GM19438 (cell line): Measurements from ENCODE around the gene RELT.

Source experiments
- ATAC-seq: cut with Tn5 transposase; IDR thresholded peaks from one replicate; pipeline ENCODE4 v1.9.1; 2021; ENCODE audit warnings: low read depth; ENCODE audit not compliant: unreplicated experiment

Gene RELT

GRCh38 chr11:73376160-73376802 is at the start of gene RELT:
TSS of gene RELT (plus strand) at chr11:73376399. CDS start at chr11:73389137, 12,738 bp downstream.
- peak; percentile 70 for ATAC-seq

GRCh38 chr11:73326929-73327811 is 49.0 kb upstream of the RELT start:
- ATAC-seq, result no peak

GRCh38 chr11:73327812-73328364 is 48.3 kb upstream of the RELT start:
- no peak for ATAC-seq

- ATAC-seq, result no peak
Measured at GRCh38 chr11:73330569-73331093, 45.6 kb upstream of the RELT start.

- ATAC-seq, result no peak
Measured at GRCh38 chr11:73331138-73331916, 44.9 kb upstream of the RELT start.

- ATAC-seq, result no peak
Measured at GRCh38 chr11:73333173-73333572, 43.0 kb upstream of the RELT start.

- ATAC-seq, result no peak
Measured at GRCh38 chr11:73333640-73334383, 42.4 kb upstream of the RELT start.

- ATAC-seq, result no peak
Measured at GRCh38 chr11:73334384-73335203, 41.6 kb upstream of the RELT start.

GRCh38 chr11:73335204-73335923 is 40.8 kb upstream of the RELT start:
- ATAC-seq, result no peak

GRCh38 chr11:73337846-73338245 is 38.4 kb upstream of the RELT start:
- no peak for ATAC-seq

GRCh38 chr11:73338279-73338678 is 37.9 kb upstream of the RELT start:
- ATAC-seq, result no peak

GRCh38 chr11:73340164-73340563 is 36.0 kb upstream of the RELT start:
- ATAC-seq, result no peak

- no peak for ATAC-seq
Measured at GRCh38 chr11:73342633-73343032, 33.6 kb upstream of the RELT start.

- no peak for ATAC-seq
Measured at GRCh38 chr11:73343076-73343873, 32.9 kb upstream of the RELT start.

GRCh38 chr11:73344191-73344607 is 32.0 kb upstream of the RELT start:
- no peak for ATAC-seq

GRCh38 chr11:73345481-73346160 is 30.6 kb upstream of the RELT start:
- ATAC-seq, result no peak
